Measurements from ENCODE around the gene WASL.
A peak's percentile ranks its signal among the peaks of the same experiment; 100 is the strongest.

Gene WASL

DNA sequence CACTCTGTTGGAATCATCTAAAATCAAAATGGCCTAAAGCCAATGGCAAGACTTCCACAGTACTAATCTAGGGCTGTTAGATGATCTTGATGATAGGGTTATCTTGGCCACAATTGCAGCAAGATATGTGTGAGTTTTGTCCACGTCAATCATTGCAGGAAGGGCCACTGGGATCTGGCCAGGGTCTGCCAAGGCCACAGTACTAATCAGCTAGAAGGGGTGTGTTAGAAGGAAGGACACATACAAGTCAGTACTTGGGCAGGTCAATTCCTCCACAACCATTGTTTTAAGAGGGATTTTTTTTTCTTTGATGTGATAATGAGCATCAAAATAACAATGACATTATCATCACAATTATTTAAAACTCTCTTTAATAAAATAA, 91.5 kb downstream of the WASL start:
- H3K4me3 ChIP-seq (ENCODE audit: low read depth, low read length) = no peak overlapping the region
- DNase-seq (ENCODE audit: low read depth) = no peak
- TF ChIP-seq, protein P1, sequence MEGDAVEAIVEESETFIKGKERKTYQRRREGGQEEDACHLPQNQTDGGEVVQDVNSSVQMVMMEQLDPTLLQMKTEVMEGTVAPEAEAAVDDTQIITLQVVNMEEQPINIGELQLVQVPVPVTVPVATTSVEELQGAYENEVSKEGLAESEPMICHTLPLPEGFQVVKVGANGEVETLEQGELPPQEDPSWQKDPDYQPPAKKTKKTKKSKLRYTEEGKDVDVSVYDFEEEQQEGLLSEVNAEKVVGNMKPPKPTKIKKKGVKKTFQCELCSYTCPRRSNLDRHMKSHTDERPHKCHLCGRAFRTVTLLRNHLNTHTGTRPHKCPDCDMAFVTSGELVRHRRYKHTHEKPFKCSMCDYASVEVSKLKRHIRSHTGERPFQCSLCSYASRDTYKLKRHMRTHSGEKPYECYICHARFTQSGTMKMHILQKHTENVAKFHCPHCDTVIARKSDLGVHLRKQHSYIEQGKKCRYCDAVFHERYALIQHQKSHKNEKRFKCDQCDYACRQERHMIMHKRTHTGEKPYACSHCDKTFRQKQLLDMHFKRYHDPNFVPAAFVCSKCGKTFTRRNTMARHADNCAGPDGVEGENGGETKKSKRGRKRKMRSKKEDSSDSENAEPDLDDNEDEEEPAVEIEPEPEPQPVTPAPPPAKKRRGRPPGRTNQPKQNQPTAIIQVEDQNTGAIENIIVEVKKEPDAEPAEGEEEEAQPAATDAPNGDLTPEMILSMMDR (conservative IDR thresholded peaks at IDR 0.05; ENCODE audit: low read depth, low read length) = no peak

DNA sequence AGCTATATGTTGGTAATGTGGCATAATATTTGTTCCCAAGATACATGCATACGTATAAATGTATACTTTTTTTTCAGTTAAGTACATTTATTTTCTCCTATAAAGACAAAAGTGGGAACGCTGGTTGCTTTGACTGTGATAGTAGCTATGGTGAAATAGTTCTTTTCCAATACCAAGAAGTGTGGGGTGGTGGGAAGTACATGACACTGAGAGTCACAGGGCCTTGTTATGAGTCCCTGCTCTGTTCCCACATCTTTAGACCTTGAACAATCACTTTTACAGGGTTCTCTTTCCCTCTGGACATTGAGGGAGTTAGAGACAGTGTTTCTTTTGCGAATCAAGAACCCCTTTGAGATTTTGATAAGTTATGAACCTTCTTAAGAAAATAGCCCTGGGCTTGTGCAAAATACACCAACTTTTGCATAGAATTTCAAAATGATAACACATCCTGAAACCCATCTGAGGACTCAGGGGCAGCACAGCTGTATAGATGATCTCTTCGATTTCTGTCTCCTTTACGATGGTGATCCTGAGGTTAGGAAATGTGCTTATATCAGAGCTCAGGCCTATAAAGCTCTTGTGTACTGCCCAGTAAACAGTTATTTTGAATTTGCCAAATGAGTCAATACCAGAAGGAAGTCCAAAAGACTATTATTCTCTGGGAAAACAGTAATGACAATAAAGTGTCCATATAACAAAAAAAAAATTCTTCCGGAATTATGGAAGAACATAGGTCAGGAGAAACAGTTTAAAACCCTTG, 92.1 kb downstream of the WASL start:
- H3K4me3 ChIP-seq (ENCODE audit: low read depth, low read length) = no peak overlapping the region
- TF ChIP-seq, protein P1 (conservative IDR thresholded peaks at IDR 0.05; ENCODE audit: low read depth, low read length) = no peak
- DNase-seq (ENCODE audit: low read depth) = no peak

DNA sequence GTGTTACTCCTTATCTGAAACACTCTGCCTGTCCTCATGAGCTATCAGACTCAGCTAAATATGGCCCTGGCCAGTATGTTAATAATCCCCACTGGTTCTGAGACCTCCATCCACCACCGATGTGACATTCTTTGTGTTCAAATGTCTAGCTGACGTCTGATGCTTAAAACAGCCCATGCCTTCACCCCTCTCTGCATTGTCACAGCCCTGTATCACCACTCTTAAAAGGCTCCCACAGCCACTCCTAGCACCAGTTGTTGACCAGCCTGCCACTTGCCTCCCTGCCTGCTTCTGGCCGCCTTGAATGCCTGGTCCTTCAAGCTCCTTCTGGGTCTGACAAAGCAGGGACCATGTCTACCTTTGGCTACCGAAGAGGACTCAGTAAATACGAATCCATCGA, 93.2 kb downstream of the WASL start, which contains the start of gene LMOD2:
LMOD2 (plus strand) TSS at position 253 of the 400 bp plus-strand sequence; CDS start at position 351, 98 bp downstream.
- TF ChIP-seq, protein P1 (conservative IDR thresholded peaks at IDR 0.05; ENCODE audit: low read depth, low read length) = no peak
- no peak for DNase-seq (ENCODE audit: low read depth)

DNA sequence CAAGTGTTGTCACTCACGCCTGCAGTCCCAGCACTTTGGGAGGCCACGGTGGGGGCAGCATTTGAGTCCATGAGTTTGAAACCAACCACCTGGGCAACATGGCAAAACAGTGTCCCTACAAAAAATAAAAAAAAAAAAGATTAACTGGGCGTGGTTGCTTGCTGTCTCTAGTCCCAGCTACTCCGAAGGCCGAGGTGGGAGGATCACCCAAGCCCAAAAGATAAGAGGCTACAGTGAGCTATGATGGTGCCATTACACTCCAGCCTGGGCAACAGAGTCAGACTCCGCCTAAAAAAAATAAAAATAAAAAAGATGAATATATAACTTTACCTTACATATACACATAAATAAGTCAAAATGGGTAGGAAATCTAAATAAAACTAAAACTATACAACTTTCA, 95.6 kb downstream of the WASL start:
- H3K4me3 ChIP-seq (ENCODE audit: low read depth, low read length) = no peak overlapping the region
- no peak for DNase-seq (ENCODE audit: low read depth)
- TF ChIP-seq, protein P1 (conservative IDR thresholded peaks at IDR 0.05; ENCODE audit: low read depth, low read length) = no peak

More for the DNA sequence above, 93.2 kb downstream of the WASL start, which contains the start of gene LMOD2:
- H3K4me3 ChIP-seq (ENCODE audit: low read depth, low read length) = no peak within 1 kb of the TSS

DNA sequence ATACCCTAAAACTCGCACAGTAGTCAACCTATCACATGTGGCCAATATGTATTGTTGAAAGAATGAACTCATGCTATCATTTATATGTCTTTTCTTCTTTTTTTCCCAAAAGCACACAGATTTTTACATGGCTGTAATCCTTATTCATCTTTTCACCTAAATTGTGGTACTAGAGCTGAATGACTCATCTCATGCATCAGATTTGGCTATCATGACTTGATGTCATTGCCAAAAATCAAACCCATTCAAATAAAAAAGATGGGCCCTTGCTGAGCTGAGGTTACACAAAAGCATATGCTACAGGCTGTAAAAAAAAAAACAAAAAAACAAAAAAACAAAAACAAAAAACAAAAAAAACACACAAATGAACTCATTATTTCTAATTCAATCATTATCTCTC, 96.4 kb downstream of the WASL start:
- DNase-seq (ENCODE audit: low read depth) = no peak
- TF ChIP-seq, protein P1 (conservative IDR thresholded peaks at IDR 0.05; ENCODE audit: low read depth, low read length) = no peak
- no peak overlapping the region for H3K4me3 ChIP-seq (ENCODE audit: low read depth, low read length)

DNA sequence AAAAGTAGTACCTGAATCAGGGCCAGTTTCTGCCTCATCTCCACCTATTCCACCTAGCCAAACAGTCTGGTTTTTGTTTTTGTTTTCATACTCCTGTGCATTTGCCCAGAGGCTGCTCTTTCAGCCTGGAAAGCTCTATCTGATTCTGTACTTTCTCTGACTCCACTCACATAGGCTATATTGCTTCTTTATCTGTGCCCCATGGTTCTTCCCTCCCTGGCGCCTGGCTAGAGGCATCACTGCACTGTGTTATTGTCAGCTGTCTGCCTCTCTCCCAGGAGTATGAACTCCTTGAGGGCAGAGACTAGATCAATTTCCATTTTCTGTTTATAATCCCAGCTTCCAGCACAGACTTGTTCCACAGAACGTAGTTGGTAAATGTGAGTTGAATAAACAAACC, 98.2 kb downstream of the WASL start:
- TF ChIP-seq, protein P1 (conservative IDR thresholded peaks at IDR 0.05; ENCODE audit: low read depth, low read length) = no peak
- no peak for DNase-seq (ENCODE audit: low read depth)
- no peak overlapping the region for H3K4me3 ChIP-seq (ENCODE audit: low read depth, low read length)

- no peak overlapping the region for H3K4me3 ChIP-seq (ENCODE audit: low read depth, low read length)
These were observed 98.8 kb downstream of the WASL start for GRCh38 chr7:123649964-123650363.

More at GRCh38 chr7:123649964-123650363, 98.8 kb downstream of the WASL start:
- DNase-seq (ENCODE audit: low read depth) = peak; percentile 50
- TF ChIP-seq, protein P1 (conservative IDR thresholded peaks at IDR 0.05; ENCODE audit: low read depth, low read length) = no peak
